K562 (cell line): ENCODE data around the gene ANAPC16. TPM values are rescaled to one million over a fixed set of nuclear protein-coding genes. Genes with fewer than 3 reads are reported as not detected.

Experiments used
- ETV1 ChIP-seq: fragments of 450-650 bp; conservative IDR thresholded peaks from 2 replicates; pipeline ENCODE4 v1.6.1; 2016; ENCODE audit warnings: missing genetic modification characterization, control low read depth, low read depth, missing compliant biosample characterization
- FOXA3 ChIP-seq, 2 experiments: fragments of 450-650 bp in 1 of 2; sonication (generic) in 1 of 2; formaldehyde crosslinking; IDR thresholded peaks in 1 of 2; conservative IDR thresholded peaks in 1 of 2; 2 replicates each; pipeline versions ENCODE4 v1.4.0 to v1.8.0; 2020 to 2022; ENCODE audit warnings: mild to moderate bottlenecking in 2 of 2, missing genetic modification reagents in 1 of 2
- HDGF ChIP-seq: fragments of 450-650 bp; IDR thresholded peaks from 2 replicates; pipeline ENCODE4 v1.6.1; 2016
- MEF2D ChIP-seq: conservative IDR thresholded peaks from 2 replicates; pipeline ENCODE4 v1.6.1; 2016; ENCODE audit warnings: low read depth, missing genetic modification characterization, missing compliant biosample characterization
- MXI1 ChIP-seq: IDR thresholded peaks from 2 replicates; pipeline ENCODE4 v1.6.1; 2011; ENCODE audit warnings: low read depth, mild to moderate bottlenecking, improper control_type of control experiment, low read length
- NFE2 ChIP-seq: IDR thresholded peaks from 2 replicates; pipeline ENCODE4 v1.6.1; 2014; ENCODE audit warnings: antibody characterized with exemption, low read depth
- POLR2AphosphoS5 ChIP-seq: IDR thresholded peaks from 2 replicates; pipeline ENCODE4 v1.6.1; 2011; ENCODE audit warnings: mild to moderate bottlenecking, low read depth, low read length, moderate library complexity; ENCODE audit not compliant: control insufficient read depth, insufficient read depth
- POU5F1 ChIP-seq: fragments of 150-350 bp; IDR thresholded peaks from 2 replicates; pipeline ENCODE4 v1.6.1; 2014; ENCODE audit warnings: borderline replicate concordance, low read length, low read depth, mild to moderate bottlenecking; ENCODE audit not compliant: partially characterized antibody
- SAFB2 ChIP-seq: fragments of 200-400 bp; formaldehyde crosslinking; IDR thresholded peaks from 2 replicates; pipeline ENCODE4 v1.6.1; 2018; ENCODE audit warnings: borderline replicate concordance, low read length, low read depth, moderate library complexity; ENCODE audit not compliant: severe bottlenecking
- STAT5B ChIP-seq: fragments of 250-450 bp; sonication (Bioruptor Pico); IDR thresholded peaks from 2 replicates; pipeline ENCODE4 v1.8.0; 2021; ENCODE audit warnings: mild to moderate bottlenecking, inconsistent platforms
- YY1 ChIP-seq, 3 experiments: IDR thresholded peaks; 2 replicates each; pipeline ENCODE4 v1.6.1; 2011; ENCODE audit warnings: low read length in 2 of 3, mild to moderate bottlenecking in 2 of 3, moderate library complexity in 2 of 3, borderline replicate concordance in 1 of 3, control low read depth in 1 of 3, low read depth in 1 of 3; ENCODE audit not compliant: insufficient read depth in 3 of 3, insufficient replicate concordance in 2 of 3, control insufficient read depth in 1 of 3, insufficient read length in 1 of 3; ENCODE audit errors: extremely low read depth in 1 of 3
- ZBTB33 ChIP-seq: sonication (generic); formaldehyde crosslinking; IDR thresholded peaks from 2 replicates; pipeline ENCODE4 v1.8.1; 2023; ENCODE audit warnings: mild to moderate bottlenecking, missing genetic modification reagents
- ZBTB9 ChIP-seq: fragments of 450-650 bp; formaldehyde crosslinking; IDR thresholded peaks from 2 replicates; pipeline ENCODE4 v1.4.0; 2020; ENCODE audit warnings: mild to moderate bottlenecking, moderate library complexity
- ZNF518B ChIP-seq: fragments of 250-450 bp; sonication (Bioruptor Pico); IDR thresholded peaks from 2 replicates; pipeline ENCODE4 v1.5.0; 2021; ENCODE audit warnings: mild to moderate bottlenecking, moderate library complexity
- ZNF668 ChIP-seq: fragments of 250-450 bp; sonication (Bioruptor Pico); IDR thresholded peaks from 2 replicates; pipeline ENCODE4 v1.8.0; 2022; ENCODE audit warnings: mild to moderate bottlenecking, inconsistent platforms
- polyA plus RNA-seq, 8 experiments: library from polyadenylated mRNA; depleted of rRNA in 4 of 8; stranded (reverse) in 5 of 8; unstranded in 3 of 8; fragments of >200 nt; fragmentation: Nextera tagmentation in 2 of 8; fragmentation: Illumina TruSeq in 1 of 8; extraction: Ambion mirVana in 2 of 8; extraction: Trizol in 1 of 8; gene quantifications; 2 replicates each; pipeline versions ENCODE4 v1.2.1 to v1.2.3, GENCODE V29; 2011 to 2014; ENCODE audit warnings: inconsistent platforms in 1 of 8, missing spikeins in 1 of 8
- total RNA-seq, 7 experiments: library from RNA; depleted of rRNA in 6 of 7; stranded (reverse); fragments of >200 nt in 6 of 7; fragmentation: Illumina TruSeq in 2 of 7; extraction: Trizol in 2 of 7; gene quantifications; 2 replicates each; pipeline versions ENCODE4 v1.2.1 to v1.2.3, GENCODE V29; 2011 to 2021; ENCODE audit warnings: low replicate concordance in 1 of 7
- TF ChIP-seq, protein P1 (sequence below), 2 experiments: fragments of 250-450 bp in 1 of 2; fragments of 450-650 bp in 1 of 2; sonication (Bioruptor Pico) in 1 of 2; IDR thresholded peaks; 2 replicates each; pipeline versions ENCODE4 v1.6.1 to v1.8.0; 2016 to 2021; ENCODE audit warnings: mild to moderate bottlenecking in 2 of 2, moderate library complexity in 2 of 2, missing compliant biosample characterization in 1 of 2, missing genetic modification characterization in 1 of 2

Gene ANAPC16
- total and polyA plus RNA-seq, 9 of the 15 experiments (the other 6 are each of a cell fraction or from before 2014, with no cell fraction given), result 42.6 to 208 (median 108) TPM

DNA sequence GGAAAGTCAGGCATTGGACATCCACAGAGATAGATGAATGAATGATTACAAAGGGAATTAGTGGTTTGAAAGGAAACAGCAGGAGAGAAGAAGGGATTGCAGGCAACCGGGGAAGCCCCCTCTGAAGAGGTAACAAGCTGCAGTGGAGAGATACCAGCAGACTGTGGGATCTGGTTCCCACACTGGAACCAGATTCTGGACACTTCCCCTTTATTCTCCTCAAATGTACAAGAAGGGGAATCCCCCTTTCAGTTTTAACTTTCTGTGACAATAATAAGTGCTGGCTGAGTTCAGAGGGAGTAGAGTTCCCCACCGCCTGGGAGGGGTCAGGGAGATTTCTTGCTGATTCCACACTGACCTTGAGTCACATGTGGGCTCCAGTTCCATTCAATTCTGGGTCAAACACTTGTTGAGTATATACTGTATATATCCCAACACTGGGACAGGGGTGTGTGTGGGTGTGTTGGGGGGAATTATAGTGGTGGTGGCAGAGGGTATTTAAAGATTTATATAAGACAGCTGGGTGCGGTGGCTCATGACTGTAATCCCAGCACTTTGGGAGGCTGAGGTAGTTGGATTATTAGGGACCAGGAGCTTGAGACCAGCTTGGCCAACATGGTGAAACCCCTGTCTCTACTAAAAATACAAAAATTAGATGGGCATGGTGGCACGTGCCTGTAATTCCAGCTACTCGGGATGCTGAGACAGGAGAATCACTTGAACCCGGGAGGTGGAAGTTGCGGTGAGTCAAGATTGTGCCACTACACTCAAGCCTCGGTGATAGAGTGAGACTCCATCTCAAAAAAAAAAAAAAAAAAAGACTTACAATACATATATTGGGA is 41.5 kb downstream of the ANAPC16 start (continued):
- TF ChIP-seq FOXA3 (CRISPR knock-in tag; conservative IDR thresholded peaks at IDR 0.05 in 1 of 2, IDR thresholded peaks at IDR 0.05 in 1 of 2) (no peak), HDGF (no peak), POU5F1 (no peak), ZBTB33 (no peak), ETV1 (tag) (no peak), ZBTB9 (CRISPR knock-in tag) (peak; percentile 26; the same call in 1 of the 2 replicates), STAT5B (no peak), MXI1 (no peak), MEF2D (tag) (0 out of 2 replicates have a peak, but pooled peaks have one; percentile 48), ZNF518B (CRISPR knock-in tag) (no peak), YY1 (IDR thresholded peaks at IDR 0.05; ENCODE audit: borderline replicate concordance in 1 of 3, control insufficient read depth in 1 of 3, extremely low read depth in 1 of 3, insufficient read depth in 3 of 3, insufficient read length in 1 of 3, insufficient replicate concordance in 2 of 3, low read depth in 1 of 3, low read length in 2 of 3) (no peak), POLR2AphosphoS5 (no peak), ZNF668 (CRISPR knock-in tag) (no peak), SAFB2 (no peak), NFE2 (0 out of 2 replicates have a peak, but pooled peaks have one; percentile 6)
- TF ChIP-seq, protein P1, sequence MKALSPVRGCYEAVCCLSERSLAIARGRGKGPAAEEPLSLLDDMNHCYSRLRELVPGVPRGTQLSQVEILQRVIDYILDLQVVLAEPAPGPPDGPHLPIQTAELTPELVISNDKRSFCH (CRISPR knock-in tag; IDR thresholded peaks at IDR 0.05), result no peak
- TF ChIP-seq, protein P1 (tag; IDR thresholded peaks at IDR 0.05), result no peak
